ENCODE results near the gene SERPINB4.

Gene SERPINB4

GRCh38 chr18:63626431-63626830, 17.6 kb downstream of the SERPINB4 start:
- DNase-seq = no peak

DNA sequence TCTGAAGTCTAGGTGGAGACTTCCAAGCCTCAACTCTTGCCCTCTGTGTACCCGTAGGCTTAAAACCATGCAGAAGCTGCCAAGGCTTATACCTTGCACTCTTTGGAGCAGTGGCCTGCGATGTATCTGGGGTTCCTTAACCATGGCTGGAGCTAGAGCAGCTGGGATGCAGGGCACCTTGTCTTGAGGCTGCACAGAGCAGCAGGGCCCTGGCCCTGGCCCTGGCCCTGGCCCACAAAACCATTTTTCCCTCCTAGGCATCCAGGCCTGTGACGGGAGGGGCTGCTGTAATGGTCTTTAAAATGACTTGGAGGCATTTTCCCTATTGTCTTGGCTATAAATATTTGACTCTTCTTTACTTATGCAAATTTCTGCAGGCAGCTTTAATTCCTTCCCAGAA, 19.2 kb downstream of the SERPINB4 start:
- no peak for DNase-seq

DNA sequence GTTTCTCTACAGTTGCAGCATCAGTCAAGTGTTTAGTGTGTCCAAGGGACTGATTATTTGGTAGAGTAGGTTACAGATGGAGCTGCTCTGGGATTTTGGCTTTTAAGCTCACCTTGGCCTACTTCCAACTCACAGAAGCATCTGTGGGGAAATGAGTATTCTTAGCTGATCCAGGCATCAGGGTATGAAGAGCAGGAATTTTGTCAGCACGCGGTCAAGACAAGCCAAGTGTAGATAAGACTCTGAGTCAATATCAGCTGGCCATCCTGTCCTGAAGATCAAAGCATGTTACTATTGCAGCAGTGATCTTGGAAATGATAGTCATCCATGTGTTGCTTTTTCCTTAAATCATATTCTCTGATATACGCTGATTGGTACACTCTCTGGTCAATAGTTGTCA, 24.4 kb downstream of the SERPINB4 start:
- no peak for DNase-seq

DNA sequence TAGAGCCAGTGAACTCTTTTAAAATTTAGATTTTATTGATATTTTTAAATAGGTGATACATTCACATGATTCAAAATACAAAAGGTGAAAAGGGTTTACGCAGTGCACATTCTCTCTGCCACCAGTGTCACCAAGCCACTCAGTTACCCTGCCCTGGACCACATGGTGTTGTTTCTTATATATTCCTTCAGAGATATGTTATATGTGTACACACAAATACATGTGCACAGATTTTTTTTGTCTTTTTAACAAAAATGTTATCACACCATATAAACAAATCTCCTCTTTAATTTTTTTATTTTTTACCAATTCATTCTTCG, 26.2 kb downstream of the SERPINB4 start:
- no peak for DNase-seq

- no peak for DNase-seq
These were observed 26.8 kb downstream of the SERPINB4 start for GRCh38 chr18:63617049-63617914.

GRCh38 chr18:63613420-63613819, 30.6 kb downstream of the SERPINB4 start:
- no peak for DNase-seq

DNA sequence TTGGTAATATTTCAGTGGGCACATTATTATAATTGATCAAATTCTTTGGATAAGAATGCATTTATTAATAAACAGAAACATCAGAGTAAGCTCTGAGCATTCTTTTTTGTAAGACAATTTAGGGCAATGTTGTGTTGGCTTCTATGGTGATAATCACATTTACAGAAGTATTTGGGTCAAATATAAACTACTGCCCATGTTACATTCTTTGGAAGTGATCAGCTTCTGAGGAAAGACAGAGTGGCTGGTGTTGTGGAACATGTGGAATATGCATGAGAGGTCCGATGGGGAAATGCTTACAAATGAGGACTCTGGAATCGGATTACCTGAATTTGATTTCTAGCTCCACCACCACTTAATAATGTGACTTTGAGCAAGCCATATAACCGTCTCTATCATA, 37.5 kb downstream of the SERPINB4 start:
- DNase-seq = no peak

GRCh38 chr18:63604791-63605567, 39.1 kb downstream of the SERPINB4 start:
- no peak for DNase-seq

DNA sequence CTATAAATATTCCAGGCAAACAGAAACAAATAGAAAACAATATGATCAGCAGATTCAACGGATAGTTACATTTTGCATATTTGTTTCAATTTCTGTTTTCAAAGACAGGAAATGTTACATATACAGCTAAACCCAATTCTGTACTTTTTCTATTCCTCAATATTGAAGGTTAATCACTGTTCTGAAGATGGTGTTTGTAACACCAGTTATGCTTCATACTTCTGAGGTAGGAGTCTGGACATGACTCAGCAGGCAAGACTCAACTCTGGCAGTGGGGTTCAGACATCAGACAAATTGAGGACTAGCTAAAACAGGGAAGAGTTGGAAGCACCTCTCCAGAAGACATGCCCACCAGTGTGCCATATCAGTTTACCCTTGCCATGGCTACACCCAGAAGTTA, 40.3 kb downstream of the SERPINB4 start:
- DNase-seq = no peak

DNA sequence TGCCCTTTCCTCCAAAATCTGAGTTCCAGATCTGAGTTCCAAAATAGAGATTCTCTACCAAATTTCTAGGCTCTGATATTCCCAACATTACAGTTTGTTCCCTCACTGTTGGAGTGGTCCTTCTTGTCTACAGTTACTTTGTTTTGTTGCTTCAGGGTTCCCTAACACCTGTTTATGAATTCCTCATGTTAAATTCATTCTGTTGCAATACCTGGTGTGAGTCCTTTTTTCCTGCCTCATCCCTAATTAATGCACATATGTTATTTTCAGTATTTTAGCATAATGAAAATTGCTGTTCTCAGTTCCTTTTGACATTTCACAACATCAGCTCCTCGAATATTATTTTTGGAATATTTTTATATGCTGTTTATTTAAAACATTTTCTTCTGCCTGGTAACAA, 40.7 kb downstream of the SERPINB4 start:
- no peak for DNase-seq

DNA sequence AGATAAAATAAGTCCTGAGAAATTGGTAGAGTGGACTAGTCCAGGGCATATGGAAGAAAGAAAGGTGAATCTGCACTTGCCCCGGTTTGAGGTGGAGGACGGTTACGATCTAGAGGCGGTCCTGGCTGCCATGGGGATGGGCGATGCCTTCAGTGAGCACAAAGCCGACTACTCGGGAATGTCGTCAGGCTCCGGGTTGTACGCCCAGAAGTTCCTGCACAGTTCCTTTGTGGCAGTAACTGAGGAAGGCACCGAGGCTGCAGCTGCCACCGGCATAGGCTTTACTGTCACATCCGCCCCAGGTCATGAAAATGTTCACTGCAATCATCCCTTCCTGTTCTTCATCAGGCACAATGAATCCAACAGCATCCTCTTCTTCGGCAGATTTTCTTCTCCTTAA, 47.1 kb downstream of the SERPINB4 start:
- no peak for DNase-seq

DNA sequence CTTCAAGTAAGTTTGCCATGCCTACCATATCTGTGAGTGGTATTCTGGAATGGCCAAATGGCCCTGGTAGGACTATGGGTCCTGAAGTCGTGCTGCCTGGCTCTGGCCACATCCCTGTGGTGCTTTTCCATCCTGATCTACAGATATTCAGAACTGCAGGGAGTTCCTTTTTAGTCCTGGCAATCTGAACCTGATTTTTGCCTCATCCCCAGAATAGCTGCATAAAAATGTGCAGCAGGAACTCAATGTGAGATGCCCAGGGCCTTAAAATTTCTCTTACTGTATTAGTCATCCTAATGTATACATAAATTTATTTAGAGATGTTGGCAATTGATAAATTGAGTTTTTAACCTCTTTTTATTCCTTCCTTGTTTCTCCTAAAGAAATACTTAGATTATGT, 51.6 kb downstream of the SERPINB4 start:
- DNase-seq = no peak

DNA sequence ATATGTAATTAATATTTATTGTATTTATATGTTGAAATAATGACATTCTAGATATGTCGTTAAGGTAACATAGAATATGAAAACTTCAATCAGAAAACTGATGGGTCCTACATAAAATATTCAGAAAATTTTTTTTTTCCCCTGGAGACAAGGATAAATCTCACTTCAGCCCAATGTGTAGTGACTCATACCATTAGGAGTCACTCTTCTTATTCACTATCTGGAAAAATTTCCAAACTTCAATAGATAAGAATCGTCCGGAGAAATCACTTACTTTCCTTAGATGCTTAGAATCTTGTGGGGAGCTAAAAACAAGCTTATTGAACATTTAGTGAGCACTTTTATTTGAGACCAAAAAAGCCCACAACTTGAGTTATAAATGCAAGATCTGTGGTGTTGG, 52.3 kb downstream of the SERPINB4 start:
- no peak for DNase-seq

GRCh38 chr18:63590966-63591695, 52.9 kb downstream of the SERPINB4 start:
- no peak for DNase-seq

- DNase-seq = no peak
These were observed 53.7 kb downstream of the SERPINB4 start for GRCh38 chr18:63590373-63590772.

GRCh38 chr18:63588909-63589308, 55.1 kb downstream of the SERPINB4 start:
- DNase-seq = no peak
